ENCODE results near the gene SGCA. TPM values are rescaled to one million over a fixed set of nuclear protein-coding genes. Genes with fewer than 3 reads are reported as not detected.

The SGCA gene
- total and polyA plus RNA-seq, 2 experiments from 2014 or later = 0.19 TPM; not detected in 1

- Histone ChIP-seq H3K9me2 (ENCODE audit: insufficient read depth) (no peaks in the 10 kb centered on the region), H3K4me2 (no peak overlapping the region), H3K36me3 (ENCODE audit: insufficient read depth) (no peaks in the 10 kb centered on the region; the same call in 1 of the 2 replicates), H3K27me3 (ENCODE audit: insufficient read depth) (no peaks in the 10 kb centered on the region), H2AFZ (no peak overlapping the region), H3K27ac (ENCODE audit: low read depth) (no peak overlapping the region), H3F3A (replicated peaks; ENCODE audit: low read depth) (no peaks in the 10 kb centered on the region), H3K4me3 (no peak overlapping the region), H3K4me1 (ENCODE audit: insufficient read depth) (peaks cover 9% of the 10 kb centered on the region), H4K20me1 (replicated peaks; ENCODE audit: insufficient read depth) (no peaks in the 10 kb centered on the region), H3K79me2 (replicated peaks; ENCODE audit: insufficient read depth) (no peaks in the 10 kb centered on the region)
- DNase-seq (ENCODE audit: low spot score) (no peak), ATAC-seq (no peak)
- no peak overlapping the region for H3K27ac Mint-ChIP-seq
- H3K4me3 Mint-ChIP-seq = no peak overlapping the region
- H3K27me3 Mint-ChIP-seq (ENCODE audit: insufficient read depth, low read depth, poor library complexity) = peaks cover 19% of the 10 kb centered on the region
- peaks cover 48% of the 10 kb centered on the region for H3K36me3 Mint-ChIP-seq (ENCODE audit: low read depth)
- peaks cover 14% of the 10 kb centered on the region for H3K4me1 Mint-ChIP-seq
- H3K9me3 Mint-ChIP-seq = no peaks in the 10 kb centered on the region
- TF ChIP-seq ZNF331 (CRISPR knock-in tag; IDR thresholded peaks at IDR 0.05; ENCODE audit: low read depth) (no peak), EZH2 (IDR thresholded peaks at IDR 0.05; ENCODE audit: low read depth, unreplicated experiment) (no peak), NANOG (IDR thresholded peaks at IDR 0.05; ENCODE audit: borderline replicate concordance) (no peak)
- TF ChIP-seq, protein P1, sequence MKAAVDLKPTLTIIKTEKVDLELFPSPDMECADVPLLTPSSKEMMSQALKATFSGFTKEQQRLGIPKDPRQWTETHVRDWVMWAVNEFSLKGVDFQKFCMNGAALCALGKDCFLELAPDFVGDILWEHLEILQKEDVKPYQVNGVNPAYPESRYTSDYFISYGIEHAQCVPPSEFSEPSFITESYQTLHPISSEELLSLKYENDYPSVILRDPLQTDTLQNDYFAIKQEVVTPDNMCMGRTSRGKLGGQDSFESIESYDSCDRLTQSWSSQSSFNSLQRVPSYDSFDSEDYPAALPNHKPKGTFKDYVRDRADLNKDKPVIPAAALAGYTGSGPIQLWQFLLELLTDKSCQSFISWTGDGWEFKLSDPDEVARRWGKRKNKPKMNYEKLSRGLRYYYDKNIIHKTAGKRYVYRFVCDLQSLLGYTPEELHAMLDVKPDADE (IDR thresholded peaks at IDR 0.05) = no peak
Observed at GRCh38 chr17:50139185-50139783, 26.5 kb upstream of the SGCA start.

DNA sequence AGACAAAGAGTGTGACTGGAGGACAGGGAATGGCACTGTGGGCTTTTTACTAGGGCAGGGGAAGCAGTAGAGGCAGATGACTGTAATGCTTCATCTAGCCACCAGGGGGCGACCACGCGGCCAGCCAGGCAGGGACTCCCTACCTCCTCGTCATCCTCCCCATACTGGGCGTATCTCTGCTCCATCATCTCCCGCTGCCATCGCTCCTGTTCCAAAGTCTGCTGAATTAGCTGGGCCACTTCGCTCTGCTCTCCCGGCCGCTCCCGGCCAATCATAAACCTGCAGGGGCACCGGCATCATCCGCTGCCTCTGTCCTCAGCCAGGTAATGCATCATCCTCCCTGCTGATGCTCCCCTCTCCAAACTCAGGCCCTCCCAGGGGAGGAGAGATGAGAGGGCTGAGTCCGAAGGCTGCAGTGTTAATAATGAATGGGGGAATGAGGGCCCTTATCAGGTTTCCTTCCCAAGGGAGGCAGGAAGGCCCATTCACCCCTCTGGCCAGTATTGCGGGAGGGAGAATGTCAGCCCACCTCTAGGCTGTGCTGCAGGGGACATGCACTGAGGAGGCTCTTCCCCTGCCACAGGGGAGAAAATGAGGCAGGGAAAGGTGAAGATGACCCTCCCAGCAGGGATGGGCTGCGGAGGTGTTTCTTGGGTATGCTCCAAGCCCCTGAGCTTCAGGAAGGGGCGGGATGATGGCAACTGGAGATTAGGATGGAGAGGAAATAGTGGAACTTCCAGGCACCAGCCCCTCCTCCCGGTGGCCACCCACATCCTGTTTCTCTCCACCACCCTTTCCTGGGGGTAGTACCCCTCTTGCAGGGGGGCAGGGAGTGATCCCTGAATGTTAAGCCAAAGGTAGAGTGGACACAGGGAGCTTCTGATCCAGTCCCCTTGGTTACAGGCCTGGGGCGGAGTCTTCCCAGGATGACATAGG is 25.6 kb upstream of the SGCA start:
- H3K27me3 Mint-ChIP-seq (ENCODE audit: insufficient read depth, low read depth, poor library complexity) = peaks cover 23% of the 10 kb centered on the region
- no peaks in the 10 kb centered on the region for H3K9me2 ChIP-seq (ENCODE audit: insufficient read depth)
- H4K20me1 ChIP-seq (replicated peaks; ENCODE audit: insufficient read depth) = no peaks in the 10 kb centered on the region
- H3F3A ChIP-seq (replicated peaks; ENCODE audit: low read depth) = no peaks in the 10 kb centered on the region
- H3K36me3 Mint-ChIP-seq (ENCODE audit: low read depth) = peaks cover 53% of the 10 kb centered on the region
- no peak overlapping the region for H2AFZ ChIP-seq
- no peak overlapping the region for H3K27ac ChIP-seq (ENCODE audit: low read depth)
- peak overlapping the region; percentile 33; the same call in 1 of the 2 replicates for H3K4me2 ChIP-seq
- peaks cover 15% of the 10 kb centered on the region for H3K4me1 Mint-ChIP-seq
- H3K9me3 Mint-ChIP-seq = no peaks in the 10 kb centered on the region
- H3K4me1 ChIP-seq (ENCODE audit: insufficient read depth) = peaks cover 5% of the 10 kb centered on the region
- H3K27ac Mint-ChIP-seq = no peak overlapping the region
- no peaks in the 10 kb centered on the region; the same call in 1 of the 2 replicates for H3K36me3 ChIP-seq (ENCODE audit: insufficient read depth)
- peak; percentile 92 for DNase-seq (ENCODE audit: low spot score)
- H3K4me3 Mint-ChIP-seq = no peak overlapping the region; the same call in 2 of the 3 replicates
- peak overlapping the region; percentile 24; the same call in 1 of the 2 replicates for H3K4me3 ChIP-seq
- H3K27me3 ChIP-seq (ENCODE audit: insufficient read depth) = no peaks in the 10 kb centered on the region
- ATAC-seq = peak; percentile 95
- no peaks in the 10 kb centered on the region for H3K79me2 ChIP-seq (replicated peaks; ENCODE audit: insufficient read depth)
- TF ChIP-seq STAT1 (IDR thresholded peaks at IDR 0.05; ENCODE audit: unreplicated experiment) (no peak), EZH2phosphoT487 (IDR thresholded peaks at IDR 0.05; ENCODE audit: unreplicated experiment) (no peak), JUNB (IDR thresholded peaks at IDR 0.05; ENCODE audit: unreplicated experiment) (no peak), ZNF114 (CRISPR knock-in tag; IDR thresholded peaks at IDR 0.05) (no peak), CREB1 (CRISPR knock-in tag; IDR thresholded peaks at IDR 0.05; ENCODE audit: low read depth) (peak; percentile 82), ZNF462 (CRISPR knock-in tag; IDR thresholded peaks at IDR 0.05) (no peak), NANOG (IDR thresholded peaks at IDR 0.05; ENCODE audit: borderline replicate concordance) (no peak)
- TF ChIP-seq, protein P2, sequence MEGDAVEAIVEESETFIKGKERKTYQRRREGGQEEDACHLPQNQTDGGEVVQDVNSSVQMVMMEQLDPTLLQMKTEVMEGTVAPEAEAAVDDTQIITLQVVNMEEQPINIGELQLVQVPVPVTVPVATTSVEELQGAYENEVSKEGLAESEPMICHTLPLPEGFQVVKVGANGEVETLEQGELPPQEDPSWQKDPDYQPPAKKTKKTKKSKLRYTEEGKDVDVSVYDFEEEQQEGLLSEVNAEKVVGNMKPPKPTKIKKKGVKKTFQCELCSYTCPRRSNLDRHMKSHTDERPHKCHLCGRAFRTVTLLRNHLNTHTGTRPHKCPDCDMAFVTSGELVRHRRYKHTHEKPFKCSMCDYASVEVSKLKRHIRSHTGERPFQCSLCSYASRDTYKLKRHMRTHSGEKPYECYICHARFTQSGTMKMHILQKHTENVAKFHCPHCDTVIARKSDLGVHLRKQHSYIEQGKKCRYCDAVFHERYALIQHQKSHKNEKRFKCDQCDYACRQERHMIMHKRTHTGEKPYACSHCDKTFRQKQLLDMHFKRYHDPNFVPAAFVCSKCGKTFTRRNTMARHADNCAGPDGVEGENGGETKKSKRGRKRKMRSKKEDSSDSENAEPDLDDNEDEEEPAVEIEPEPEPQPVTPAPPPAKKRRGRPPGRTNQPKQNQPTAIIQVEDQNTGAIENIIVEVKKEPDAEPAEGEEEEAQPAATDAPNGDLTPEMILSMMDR (conservative IDR thresholded peaks at IDR 0.05; ENCODE audit: low read depth in 2 of 2) = peak; percentile 70 to 94

Measured in GM23338 (cell line).